SU-DHL-6 (cell line): ENCODE measurements around the gene SGPL1.

Source experiments
- EZH2phosphoT487 ChIP-seq: fragments of 200-600 bp; sonication (generic), shearing (Covaris generic); conservative IDR thresholded peaks from 2 replicates; pipeline ENCODE4 v1.6.1; 2018; ENCODE audit warnings: mild to moderate bottlenecking, antibody characterized with exemption, low read length, moderate library complexity, mixed read lengths
- TF ChIP-seq, protein P1 (sequence below): fragments of 200-600 bp; sonication (generic); IDR thresholded peaks from one replicate; pipeline ENCODE4 v1.5.1; 2017; ENCODE audit warnings: antibody characterized with exemption, mild to moderate bottlenecking, low read length, moderate library complexity; ENCODE audit not compliant: insufficient read depth, poor library complexity, severe bottlenecking

DNA sequence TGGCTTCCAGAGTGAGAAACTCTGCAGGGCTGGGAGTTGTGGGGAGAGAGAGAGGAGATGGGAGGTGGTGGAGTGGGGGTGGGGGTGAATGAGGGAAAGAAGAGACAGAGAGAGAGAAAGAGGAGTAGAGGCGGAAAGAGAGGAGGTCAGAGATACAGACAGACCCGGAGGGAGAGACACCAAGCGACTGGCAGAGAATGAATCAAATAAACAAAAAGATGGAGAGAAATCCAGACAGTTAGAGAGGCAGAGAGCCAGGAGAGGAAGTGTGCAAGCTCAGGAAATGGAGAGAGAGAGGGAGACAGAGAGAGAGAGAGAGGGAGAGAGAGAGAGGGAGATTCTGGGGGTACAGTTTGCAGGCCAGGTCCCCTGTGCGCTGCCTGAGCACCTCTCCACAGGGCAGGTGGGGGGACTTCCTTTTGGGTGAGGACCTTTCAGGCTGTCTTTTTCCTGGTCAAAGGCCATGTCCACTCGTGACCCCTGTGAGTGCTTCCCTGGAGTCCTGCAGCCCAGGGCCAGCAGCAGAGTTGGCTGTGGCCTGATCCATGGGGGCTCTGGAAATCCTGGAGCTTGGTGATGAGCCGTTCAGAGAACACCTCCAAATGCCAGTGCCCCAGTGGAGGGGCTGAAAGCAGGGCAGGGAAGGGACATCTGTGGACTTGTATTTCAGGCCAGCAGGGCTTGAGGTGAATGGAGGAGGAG lies 97.6 kb downstream of the SGPL1 start:
- TF ChIP-seq, protein P1, sequence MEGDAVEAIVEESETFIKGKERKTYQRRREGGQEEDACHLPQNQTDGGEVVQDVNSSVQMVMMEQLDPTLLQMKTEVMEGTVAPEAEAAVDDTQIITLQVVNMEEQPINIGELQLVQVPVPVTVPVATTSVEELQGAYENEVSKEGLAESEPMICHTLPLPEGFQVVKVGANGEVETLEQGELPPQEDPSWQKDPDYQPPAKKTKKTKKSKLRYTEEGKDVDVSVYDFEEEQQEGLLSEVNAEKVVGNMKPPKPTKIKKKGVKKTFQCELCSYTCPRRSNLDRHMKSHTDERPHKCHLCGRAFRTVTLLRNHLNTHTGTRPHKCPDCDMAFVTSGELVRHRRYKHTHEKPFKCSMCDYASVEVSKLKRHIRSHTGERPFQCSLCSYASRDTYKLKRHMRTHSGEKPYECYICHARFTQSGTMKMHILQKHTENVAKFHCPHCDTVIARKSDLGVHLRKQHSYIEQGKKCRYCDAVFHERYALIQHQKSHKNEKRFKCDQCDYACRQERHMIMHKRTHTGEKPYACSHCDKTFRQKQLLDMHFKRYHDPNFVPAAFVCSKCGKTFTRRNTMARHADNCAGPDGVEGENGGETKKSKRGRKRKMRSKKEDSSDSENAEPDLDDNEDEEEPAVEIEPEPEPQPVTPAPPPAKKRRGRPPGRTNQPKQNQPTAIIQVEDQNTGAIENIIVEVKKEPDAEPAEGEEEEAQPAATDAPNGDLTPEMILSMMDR = no peak
- TF ChIP-seq EZH2phosphoT487 = no peak
